ENCODE results near the gene C20orf204. TPM values are rescaled to one million over a fixed set of nuclear protein-coding genes. Genes with fewer than 3 reads are reported as not detected.

The C20orf204 gene
- total and polyA plus RNA-seq, 9 of the 15 experiments (the other 6 are each of a cell fraction or from before 2014, with no cell fraction given), result 0.11 to 1.1 (median 0.36) TPM; not detected in 2

DNA sequence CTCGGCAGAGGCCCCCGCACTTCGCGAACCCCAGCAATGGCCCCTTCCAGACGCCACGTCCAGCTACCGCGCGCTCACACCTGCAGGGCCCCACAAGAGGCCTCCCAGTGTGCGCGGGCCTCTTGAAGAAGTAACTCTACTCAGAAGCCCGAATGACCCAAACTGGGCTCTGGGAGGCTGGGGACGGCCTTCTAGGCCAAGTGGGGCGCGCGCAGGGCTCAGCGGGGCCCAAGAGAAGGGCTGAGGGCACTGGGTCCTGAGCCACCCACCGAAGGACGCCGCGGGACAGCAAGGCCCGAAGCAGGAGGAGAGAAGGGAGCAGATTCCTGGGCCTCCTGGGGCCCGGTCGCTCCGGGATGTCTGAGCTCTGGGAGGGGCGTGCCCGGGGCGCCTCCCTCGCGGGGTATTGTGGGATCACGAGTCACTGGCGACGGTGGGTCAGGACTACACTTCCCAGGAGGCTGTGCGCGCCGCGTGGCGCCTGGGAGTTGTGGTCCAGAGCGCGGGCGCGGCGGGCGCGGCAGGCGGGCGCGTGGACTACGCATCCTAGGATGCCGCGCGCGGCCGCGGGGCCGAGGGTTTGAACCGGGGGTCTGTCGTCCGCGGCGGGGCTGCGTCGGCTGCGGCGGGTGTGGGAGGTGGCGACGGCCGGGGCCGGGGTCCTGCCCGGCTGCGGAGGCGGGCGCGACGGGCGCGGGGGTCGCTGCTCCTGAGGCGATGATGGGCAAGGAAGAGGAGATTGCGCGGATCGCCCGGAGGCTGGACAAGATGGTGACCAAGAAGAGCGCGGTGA lies 26.8 kb downstream of the C20orf204 start, which contains the start of gene TCEA2 (continued):
- TF ChIP-seq, protein P1, sequence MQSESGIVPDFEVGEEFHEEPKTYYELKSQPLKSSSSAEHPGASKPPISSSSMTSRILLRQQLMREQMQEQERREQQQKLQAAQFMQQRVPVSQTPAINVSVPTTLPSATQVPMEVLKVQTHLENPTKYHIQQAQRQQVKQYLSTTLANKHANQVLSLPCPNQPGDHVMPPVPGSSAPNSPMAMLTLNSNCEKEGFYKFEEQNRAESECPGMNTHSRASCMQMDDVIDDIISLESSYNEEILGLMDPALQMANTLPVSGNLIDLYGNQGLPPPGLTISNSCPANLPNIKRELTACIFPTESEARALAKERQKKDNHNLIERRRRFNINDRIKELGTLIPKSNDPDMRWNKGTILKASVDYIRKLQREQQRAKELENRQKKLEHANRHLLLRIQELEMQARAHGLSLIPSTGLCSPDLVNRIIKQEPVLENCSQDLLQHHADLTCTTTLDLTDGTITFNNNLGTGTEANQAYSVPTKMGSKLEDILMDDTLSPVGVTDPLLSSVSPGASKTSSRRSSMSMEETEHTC (IDR thresholded peaks at IDR 0.05), result 0 out of 2 replicates have a peak, but pooled peaks have one; percentile 27
- TF ChIP-seq HDAC8 (tag; IDR thresholded peaks at IDR 0.05) (peak; percentile 55; the same call in 1 of the 2 replicates), HMG20A (CRISPR knock-in tag; conservative IDR thresholded peaks at IDR 0.05) (no peak), MYNN (IDR thresholded peaks at IDR 0.05) (0 out of 2 replicates have a peak, but pooled peaks have one; percentile 22), MYNN (CRISPR knock-in tag; IDR thresholded peaks at IDR 0.05) (no peak), ZBTB11 (CRISPR knock-in tag; IDR thresholded peaks at IDR 0.05) (peak in 1 of 3 experiments; percentile 88; a peak in 2 of 6 replicates), ZNF311 (CRISPR knock-in tag; IDR thresholded peaks at IDR 0.05) (peak; percentile 84), FOS (IDR thresholded peaks at IDR 0.05; ENCODE audit: extremely low read depth, insufficient read length) (no peak), NR4A1 (CRISPR knock-in tag; IDR thresholded peaks at IDR 0.05) (peak; percentile 84; the same call in 1 of the 2 replicates), NR4A1 (tag; IDR thresholded peaks at IDR 0.05) (no peak; the same call in 1 of the 2 replicates)
- TF ChIP-seq, protein P2, sequence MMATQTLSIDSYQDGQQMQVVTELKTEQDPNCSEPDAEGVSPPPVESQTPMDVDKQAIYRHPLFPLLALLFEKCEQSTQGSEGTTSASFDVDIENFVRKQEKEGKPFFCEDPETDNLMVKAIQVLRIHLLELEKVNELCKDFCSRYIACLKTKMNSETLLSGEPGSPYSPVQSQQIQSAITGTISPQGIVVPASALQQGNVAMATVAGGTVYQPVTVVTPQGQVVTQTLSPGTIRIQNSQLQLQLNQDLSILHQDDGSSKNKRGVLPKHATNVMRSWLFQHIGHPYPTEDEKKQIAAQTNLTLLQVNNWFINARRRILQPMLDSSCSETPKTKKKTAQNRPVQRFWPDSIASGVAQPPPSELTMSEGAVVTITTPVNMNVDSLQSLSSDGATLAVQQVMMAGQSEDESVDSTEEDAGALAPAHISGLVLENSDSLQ (IDR thresholded peaks at IDR 0.05), result no peak
- TF ChIP-seq, protein P3, sequence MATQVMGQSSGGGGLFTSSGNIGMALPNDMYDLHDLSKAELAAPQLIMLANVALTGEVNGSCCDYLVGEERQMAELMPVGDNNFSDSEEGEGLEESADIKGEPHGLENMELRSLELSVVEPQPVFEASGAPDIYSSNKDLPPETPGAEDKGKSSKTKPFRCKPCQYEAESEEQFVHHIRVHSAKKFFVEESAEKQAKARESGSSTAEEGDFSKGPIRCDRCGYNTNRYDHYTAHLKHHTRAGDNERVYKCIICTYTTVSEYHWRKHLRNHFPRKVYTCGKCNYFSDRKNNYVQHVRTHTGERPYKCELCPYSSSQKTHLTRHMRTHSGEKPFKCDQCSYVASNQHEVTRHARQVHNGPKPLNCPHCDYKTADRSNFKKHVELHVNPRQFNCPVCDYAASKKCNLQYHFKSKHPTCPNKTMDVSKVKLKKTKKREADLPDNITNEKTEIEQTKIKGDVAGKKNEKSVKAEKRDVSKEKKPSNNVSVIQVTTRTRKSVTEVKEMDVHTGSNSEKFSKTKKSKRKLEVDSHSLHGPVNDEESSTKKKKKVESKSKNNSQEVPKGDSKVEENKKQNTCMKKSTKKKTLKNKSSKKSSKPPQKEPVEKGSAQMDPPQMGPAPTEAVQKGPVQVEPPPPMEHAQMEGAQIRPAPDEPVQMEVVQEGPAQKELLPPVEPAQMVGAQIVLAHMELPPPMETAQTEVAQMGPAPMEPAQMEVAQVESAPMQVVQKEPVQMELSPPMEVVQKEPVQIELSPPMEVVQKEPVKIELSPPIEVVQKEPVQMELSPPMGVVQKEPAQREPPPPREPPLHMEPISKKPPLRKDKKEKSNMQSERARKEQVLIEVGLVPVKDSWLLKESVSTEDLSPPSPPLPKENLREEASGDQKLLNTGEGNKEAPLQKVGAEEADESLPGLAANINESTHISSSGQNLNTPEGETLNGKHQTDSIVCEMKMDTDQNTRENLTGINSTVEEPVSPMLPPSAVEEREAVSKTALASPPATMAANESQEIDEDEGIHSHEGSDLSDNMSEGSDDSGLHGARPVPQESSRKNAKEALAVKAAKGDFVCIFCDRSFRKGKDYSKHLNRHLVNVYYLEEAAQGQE (IDR thresholded peaks at IDR 0.05; ENCODE audit: borderline replicate concordance), result no peak
- TF ChIP-seq, protein P3 (CRISPR knock-in tag; IDR thresholded peaks at IDR 0.05; ENCODE audit: low read depth), result 0 out of 2 replicates have a peak, but pooled peaks have one; percentile 81
